Thyroid gland (tissue), 4 donors: ENCODE results near the gene SDHB.

ENCODE experiments used
- POLR2A ChIP-seq, 2 donors: fragments of 450-650 bp; IDR thresholded peaks; one replicate each; pipeline ENCODE4 v1.6.1; 2017; ENCODE audit warnings: antibody characterized with exemption in 2 of 2, mild to moderate bottlenecking in 2 of 2, moderate library complexity in 1 of 2
- TF ChIP-seq, protein P1 (sequence below), 6 experiments: fragments of 200-600 bp in 3 of 6; fragments of 450-650 bp in 3 of 6; sonication (generic) in 3 of 6; IDR thresholded peaks; one replicate each; pipeline ENCODE4 v1.5.1; 2016 to 2019; ENCODE audit warnings: antibody characterized with exemption in 6 of 6, mild to moderate bottlenecking in 2 of 6, inconsistent platforms in 1 of 6, moderate library complexity in 1 of 6

DNA sequence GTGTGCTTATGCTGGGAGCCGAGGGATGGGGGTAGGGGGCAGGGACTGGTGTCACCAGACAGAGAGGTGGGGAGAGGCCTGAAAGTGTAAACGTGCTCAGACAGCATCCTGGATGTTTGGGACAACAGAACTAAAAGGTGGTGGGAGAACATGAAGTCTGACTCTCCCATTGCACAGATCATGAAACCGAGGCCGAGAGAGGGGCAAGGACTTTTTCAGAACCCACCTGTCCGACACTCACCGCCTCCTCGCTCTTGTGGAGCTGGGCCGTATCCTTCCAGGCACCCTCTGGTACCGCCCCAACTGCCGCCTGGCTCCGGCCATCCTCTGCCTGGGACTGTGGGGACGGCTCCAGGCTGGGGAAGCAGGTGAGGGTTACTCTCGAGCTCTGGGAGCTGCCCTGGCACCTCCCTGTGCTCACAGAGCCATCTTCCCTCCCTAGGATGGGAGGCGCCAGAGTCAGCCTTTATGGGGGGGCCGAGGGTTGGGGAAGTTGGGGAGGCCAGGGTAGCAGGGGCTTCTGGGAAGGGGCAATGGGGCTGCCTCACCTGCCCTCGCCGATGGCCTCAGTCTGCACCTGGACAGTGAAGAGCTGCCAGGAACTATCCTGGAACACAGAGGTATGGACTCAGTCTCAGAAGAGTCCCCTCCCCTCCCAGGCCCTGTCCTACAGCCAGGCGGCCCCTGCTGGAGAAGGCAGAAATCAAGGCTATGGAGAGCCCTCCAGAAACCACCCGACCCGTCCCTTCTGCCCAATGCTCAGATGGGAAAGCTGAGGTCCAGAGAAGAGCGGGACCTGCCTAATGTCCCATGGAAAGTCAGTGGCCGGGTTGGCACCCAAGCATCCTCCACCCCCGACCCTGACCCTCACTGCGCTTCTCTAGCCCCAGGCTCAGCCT is 49.1 kb downstream of the SDHB start:
- no peak for TF ChIP-seq POLR2A (IDR thresholded peaks at IDR 0.05)
- TF ChIP-seq, protein P1, sequence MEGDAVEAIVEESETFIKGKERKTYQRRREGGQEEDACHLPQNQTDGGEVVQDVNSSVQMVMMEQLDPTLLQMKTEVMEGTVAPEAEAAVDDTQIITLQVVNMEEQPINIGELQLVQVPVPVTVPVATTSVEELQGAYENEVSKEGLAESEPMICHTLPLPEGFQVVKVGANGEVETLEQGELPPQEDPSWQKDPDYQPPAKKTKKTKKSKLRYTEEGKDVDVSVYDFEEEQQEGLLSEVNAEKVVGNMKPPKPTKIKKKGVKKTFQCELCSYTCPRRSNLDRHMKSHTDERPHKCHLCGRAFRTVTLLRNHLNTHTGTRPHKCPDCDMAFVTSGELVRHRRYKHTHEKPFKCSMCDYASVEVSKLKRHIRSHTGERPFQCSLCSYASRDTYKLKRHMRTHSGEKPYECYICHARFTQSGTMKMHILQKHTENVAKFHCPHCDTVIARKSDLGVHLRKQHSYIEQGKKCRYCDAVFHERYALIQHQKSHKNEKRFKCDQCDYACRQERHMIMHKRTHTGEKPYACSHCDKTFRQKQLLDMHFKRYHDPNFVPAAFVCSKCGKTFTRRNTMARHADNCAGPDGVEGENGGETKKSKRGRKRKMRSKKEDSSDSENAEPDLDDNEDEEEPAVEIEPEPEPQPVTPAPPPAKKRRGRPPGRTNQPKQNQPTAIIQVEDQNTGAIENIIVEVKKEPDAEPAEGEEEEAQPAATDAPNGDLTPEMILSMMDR (IDR thresholded peaks at IDR 0.05) = no peak
